K562 (cell line): ENCODE results near the gene SCMH1. TPM values are rescaled to one million over a fixed set of nuclear protein-coding genes. Genes with fewer than 3 reads are reported as not detected.

Experiments used
- ATAC-seq: fragments of 200-7000 bp; cut with Tn5 transposase; 3 replicates; pipeline ENCODE4 v1.9.1; 2020; ENCODE audit warnings: moderate library complexity
- BruUV-seq: library from RNA; stranded (reverse); fragments of 400-500 nt; replicated peaks from 2 replicates; lab custom pipeline; 2021; lab: Mats Ljungman, UMichigan
- CTCF ChIA-PET: fragments of 300-600 bp; formaldehyde crosslinking; extraction: SDS; loops from one replicate; lab custom pipeline; 2021; ENCODE audit warnings: low intra/inter-chr PET ratio; lab: Yijun Ruan, JAX
- POLR2A ChIA-PET: fragments of 300-600, 350-650 bp; sonication (Branson Sonifier 250); formaldehyde crosslinking; extraction: SDS; loops from one replicate; lab custom pipeline; 2021; ENCODE audit warnings: antibody characterized with exemption, inconsistent platforms; lab: Yijun Ruan, JAX
- DNase-seq, 4 experiments: peaks; one replicate each; pipeline versions ENCODE4 v3.0.0 to v3.0.0-alpha.2; 2011 to 2018; ENCODE audit warnings: low spot score in 3 of 4, mixed read lengths in 3 of 4; ENCODE audit errors: extremely low read depth in 1 of 4
- FAIRE-seq: peaks from 2 replicates; lab custom pipeline; 2011; peaks lifted over from hg19 to GRCh38; lab: Jason Lieb, UNC
- H2AFZ ChIP-seq: 2 replicates; pipeline ENCODE4 v1.6.0; 2011; ENCODE audit warnings: low read depth, low read length, control low read depth, inconsistent platforms
- H3K27ac ChIP-seq: fragments of 200-600 bp; 3 replicates; pipeline ENCODE4 v1.8.0; 2011; ENCODE audit warnings: low read depth, mild to moderate bottlenecking, control low read depth, inconsistent platforms, low read length, moderate library complexity, mixed read lengths; ENCODE audit errors: extremely low read depth
- H3K27me3 ChIP-seq, 2 experiments: fragments of 300-600 bp in 1 of 2; 2 replicates in 1 of 2; 3 replicates in 1 of 2; pipeline versions ENCODE4 v1.6.0 to v1.8.0; 2011; ENCODE audit warnings: inconsistent platforms in 2 of 2, low read length in 2 of 2, mild to moderate bottlenecking in 1 of 2, mixed read lengths in 1 of 2, moderate library complexity in 1 of 2; ENCODE audit not compliant: control insufficient read depth in 2 of 2, insufficient read depth in 2 of 2
- H3K36me3 ChIP-seq: fragments of 300-600 bp; 3 replicates; pipeline ENCODE4 v1.8.0; 2011; ENCODE audit warnings: mild to moderate bottlenecking, low read length, inconsistent platforms; ENCODE audit not compliant: control insufficient read depth, insufficient read depth
- H3K4me1 ChIP-seq, 2 experiments: fragments of 200-600 bp in 1 of 2; replicated peaks in 1 of 2; 2 replicates in 1 of 2; 3 replicates in 1 of 2; pipeline versions ENCODE4 v1.5.1 to v1.8.0; 2011; ENCODE audit warnings: inconsistent platforms in 2 of 2, low read length in 2 of 2, mild to moderate bottlenecking in 1 of 2, mixed read lengths in 1 of 2, moderate library complexity in 1 of 2; ENCODE audit not compliant: control insufficient read depth in 2 of 2, insufficient read depth in 2 of 2
- H3K4me2 ChIP-seq: 2 replicates; pipeline ENCODE4 v1.6.1; 2011; ENCODE audit warnings: low read length, control low read depth, inconsistent platforms, mixed read lengths; ENCODE audit not compliant: insufficient read depth
- H3K4me3 ChIP-seq: fragments of 200-600 bp; sonication (generic), shearing (Covaris generic); 2 replicates; pipeline ENCODE4 v1.5.1; 2016; ENCODE audit warnings: control low read depth, inconsistent platforms
- H3K79me2 ChIP-seq: fragments of 200-600 bp; 3 replicates; pipeline ENCODE4 v1.8.0; 2011; ENCODE audit warnings: low read length, inconsistent platforms; ENCODE audit not compliant: control insufficient read depth, insufficient read depth
- H3K9ac ChIP-seq, 2 experiments: 2 replicates each; pipeline versions ENCODE4 v1.6.0 to v1.6.1; 2011; ENCODE audit warnings: low read depth in 2 of 2, low read length in 2 of 2, control low read depth in 1 of 2, inconsistent platforms in 1 of 2, mild to moderate bottlenecking in 1 of 2, mixed read lengths in 1 of 2; ENCODE audit not compliant: insufficient read depth in 1 of 2
- H3K9me1 ChIP-seq: one replicate; pipeline ENCODE4 v1.6.0; 2011; ENCODE audit warnings: inconsistent platforms, mild to moderate bottlenecking, low read length, moderate library complexity; ENCODE audit not compliant: control insufficient read depth, insufficient read depth
- H3K9me3 ChIP-seq: replicated peaks from 2 replicates; pipeline ENCODE4 v1.5.1; 2011; ENCODE audit warnings: low read depth, low read length, inconsistent platforms; ENCODE audit not compliant: control insufficient read depth, insufficient read depth
- H4K20me1 ChIP-seq: replicated peaks from 2 replicates; pipeline ENCODE4 v1.6.1; 2011; ENCODE audit warnings: low read length, inconsistent platforms, mixed read lengths; ENCODE audit not compliant: control insufficient read depth, insufficient read depth
- ATF3 ChIP-seq, 2 experiments: fragments of 450-650 bp in 1 of 2; sonication (generic) in 1 of 2; formaldehyde crosslinking in 1 of 2; IDR thresholded peaks in 1 of 2; conservative IDR thresholded peaks in 1 of 2; 2 replicates each; pipeline versions ENCODE4 v1.6.1 to v1.8.1; 2016 to 2023; ENCODE audit warnings: mild to moderate bottlenecking in 2 of 2, moderate library complexity in 2 of 2, inconsistent platforms in 1 of 2, missing genetic modification reagents in 1 of 2
- BRF2 ChIP-seq: IDR thresholded peaks from 3 replicates; pipeline ENCODE4 v1.6.1; 2011; ENCODE audit warnings: borderline replicate concordance, mild to moderate bottlenecking; ENCODE audit not compliant: insufficient read length, insufficient read depth
- CBX5 ChIP-seq: IDR thresholded peaks from 2 replicates; pipeline ENCODE4 v1.6.1; 2014; ENCODE audit warnings: low read depth, borderline replicate concordance
- DEAF1 ChIP-seq: fragments of 450-650 bp; formaldehyde crosslinking; IDR thresholded peaks from 2 replicates; pipeline ENCODE4 v1.4.0; 2020; ENCODE audit warnings: mild to moderate bottlenecking, moderate library complexity
- E2F3 ChIP-seq: fragments of 250-450 bp; sonication (Bioruptor Pico); IDR thresholded peaks from 2 replicates; pipeline ENCODE4 v1.4.0; 2020; ENCODE audit warnings: mild to moderate bottlenecking
- FIP1L1 ChIP-seq: fragments of 200-400 bp; formaldehyde crosslinking; IDR thresholded peaks from 2 replicates; pipeline ENCODE4 v1.6.1; 2018; ENCODE audit warnings: mild to moderate bottlenecking, low read depth, low read length; ENCODE audit not compliant: poor library complexity, severe bottlenecking
- FOXJ2 ChIP-seq: fragments of 200-800 bp; sonication (Bioruptor generic); IDR thresholded peaks from 2 replicates; pipeline ENCODE4 v1.6.1; 2016; ENCODE audit warnings: missing genetic modification characterization, missing compliant biosample characterization
- GABPA ChIP-seq: fragments of 200-800 bp; sonication (Bioruptor generic); conservative IDR thresholded peaks from 2 replicates; pipeline ENCODE4 v1.6.1; 2016; ENCODE audit warnings: low read depth, missing genetic modification characterization, missing compliant biosample characterization
- RFX1 ChIP-seq: fragments of 450-650 bp; IDR thresholded peaks from 2 replicates; pipeline ENCODE4 v1.6.1; 2016; ENCODE audit warnings: mild to moderate bottlenecking, moderate library complexity
- TARDBP ChIP-seq: fragments of 450-650 bp; IDR thresholded peaks from 2 replicates; pipeline ENCODE4 v1.6.1; 2016
- THAP7 ChIP-seq: fragments of 250-450 bp; sonication (Bioruptor Pico); IDR thresholded peaks from 2 replicates; pipeline ENCODE4 v1.5.0; 2021
- ZHX1 ChIP-seq: fragments of 150-350 bp; conservative IDR thresholded peaks from 2 replicates; pipeline ENCODE4 v1.6.1; 2014; ENCODE audit warnings: low read length
- ZNF239 ChIP-seq: fragments of 250-450 bp; sonication (Bioruptor Pico); IDR thresholded peaks from 2 replicates; pipeline ENCODE4 v1.4.0; 2020; ENCODE audit warnings: mild to moderate bottlenecking
- ZNF253 ChIP-seq: fragments of 250-450 bp; sonication (Bioruptor Pico); conservative IDR thresholded peaks from 2 replicates; pipeline ENCODE4 v1.6.1; 2021; ENCODE audit warnings: mild to moderate bottlenecking
- ZNF586 ChIP-seq: fragments of 450-650 bp; formaldehyde crosslinking; conservative IDR thresholded peaks from 2 replicates; pipeline ENCODE4 v1.4.0; 2020; ENCODE audit warnings: mild to moderate bottlenecking, moderate library complexity
- WGBS: fragments of 100-300 bp; shearing (Covaris generic); methylation state at CpG from one replicate; pipeline ENCODE4 v1.1.6; 2016; ENCODE audit warnings: low coverage, mixed read lengths; ENCODE audit not compliant: insufficient coverage; ENCODE audit errors: missing lambda C conversion rate; 5-methylcytosine and 5-hydroxymethylcytosine counted together
- in situ Hi-C: fragments of 300-500 bp; cut with MboI; formaldehyde crosslinking; loops from 4 replicates; pipeline ENCODE4 v1.15.0; 2018; ENCODE audit warnings: inconsistent platforms, mixed read lengths
- intact Hi-C: fragments of 100-400 bp; cut with micrococcal nuclease; formaldehyde crosslinking; loops from 2 replicates; pipeline ENCODE4 v1.14.2; 2022
- polyA plus RNA-seq, 8 experiments: library from polyadenylated mRNA; depleted of rRNA in 4 of 8; stranded (reverse) in 5 of 8; unstranded in 3 of 8; fragments of >200 nt; fragmentation: Nextera tagmentation in 2 of 8; fragmentation: Illumina TruSeq in 1 of 8; extraction: Ambion mirVana in 2 of 8; extraction: Trizol in 1 of 8; gene quantifications; 2 replicates each; pipeline versions ENCODE4 v1.2.1 to v1.2.3, GENCODE V29; 2011 to 2014; ENCODE audit warnings: inconsistent platforms in 1 of 8, missing spikeins in 1 of 8
- total RNA-seq, 7 experiments: library from RNA; depleted of rRNA in 6 of 7; stranded (reverse); fragments of >200 nt in 6 of 7; fragmentation: Illumina TruSeq in 2 of 7; extraction: Trizol in 2 of 7; gene quantifications; 2 replicates each; pipeline versions ENCODE4 v1.2.1 to v1.2.3, GENCODE V29; 2011 to 2021; ENCODE audit warnings: low replicate concordance in 1 of 7

Gene SCMH1
- total and polyA plus RNA-seq, 9 of the 15 experiments (the other 6 are each of a cell fraction or from before 2014, with no cell fraction given), result 8.5 to 37.0 (median 26.8) TPM

- no peak for TF ChIP-seq THAP7 (CRISPR knock-in tag)
- no peak for TF ChIP-seq ZHX1
- no peak for TF ChIP-seq RFX1
- no peak for TF ChIP-seq ZNF239 (CRISPR knock-in tag)
- no peak for TF ChIP-seq TARDBP
- no peak for TF ChIP-seq E2F3
- TF ChIP-seq FOXJ2, result no peak
- no peak for TF ChIP-seq GABPA
- TF ChIP-seq, all 486 proteins: peak for 0
These were observed 141.0 kb downstream of the SCMH1 start (continued) for GRCh38 chr1:41101076-41101475.

- in situ Hi-C loops (no loop called here), intact Hi-C loops (no loop called here)
- Histone ChIP-seq H3K79me2 (no peaks in the 10 kb centered on the region), H2AFZ (no peak overlapping the region), H3K4me2 (no peak overlapping the region), H3K4me3 (no peak overlapping the region), H3K27me3 (no peaks in the 10 kb centered on the region), H3K27ac (no peak overlapping the region), H4K20me1 (no peaks in the 10 kb centered on the region), H3K4me1 (no peaks in the 10 kb centered on the region), H3K9me1 (no peaks in the 10 kb centered on the region), H3K36me3 (no peaks in the 10 kb centered on the region), H3K9ac (no peak overlapping the region), H3K9me3 (no peaks in the 10 kb centered on the region)
- CTCF ChIA-PET, result no interaction called here
- FAIRE-seq (no peak), ATAC-seq (no peak), DNase-seq (no peak)
- POLR2A ChIA-PET, result interaction anchor here (1.5 kb wide), 1 partner anchor 11 kb away, joined by 4 read pairs; no protein-coding TSS in a partner anchor
- no TSS peak for BruUV-seq
- WGBS, result 78% methylated on average over 4 of the region's 4 CpGs
- no peak for TF ChIP-seq ZNF586 (CRISPR knock-in tag)
- TF ChIP-seq DEAF1, result no peak
- no peak for TF ChIP-seq FIP1L1
- no peak for TF ChIP-seq CBX5
- TF ChIP-seq ZNF253 (CRISPR knock-in tag), result no peak
- TF ChIP-seq BRF2, result no peak
- TF ChIP-seq ATF3 (IDR thresholded peaks at IDR 0.05), result no peak
- no peak for TF ChIP-seq ATF3 (CRISPR knock-in tag; conservative IDR thresholded peaks at IDR 0.05)
These were observed 141.9 kb downstream of the SCMH1 start for GRCh38 chr1:41100170-41100569.
